CD14-positive monocyte (primary cell): ENCODE measurements around the gene ITM2B. TPM values are rescaled to one million over a fixed set of nuclear protein-coding genes. Genes with fewer than 3 reads are reported as not detected.

Experiments used
- DNase-seq, 3 donors: peaks; one replicate each; pipeline ENCODE4 v3.0.0-alpha.2; 2011 to 2022
- H2AFZ ChIP-seq: 2 replicates; pipeline ENCODE4 v1.6.0; 2012; ENCODE audit warnings: mild to moderate bottlenecking, low read depth, low read length, inconsistent platforms; ENCODE audit not compliant: insufficient read depth, poor library complexity, severe bottlenecking
- H3K27ac ChIP-seq, 2 donors: 1 replicate in 1 of 2; 2 replicates in 1 of 2; pipeline ENCODE4 v1.5.1; 2012 to 2013; ENCODE audit warnings: low read length in 2 of 2, control low read depth in 1 of 2, inconsistent platforms in 1 of 2, low read depth in 1 of 2, mild to moderate bottlenecking in 1 of 2
- H3K27me3 ChIP-seq, 2 donors: one replicate each; pipeline versions ENCODE4 v1.6.0 to v1.6.1; 2011 to 2013; ENCODE audit warnings: low read length in 2 of 2; ENCODE audit not compliant: control insufficient read depth in 2 of 2, insufficient read depth in 2 of 2
- H3K36me3 ChIP-seq, 2 donors: replicated peaks in 1 of 2; 1 replicate in 1 of 2; 2 replicates in 1 of 2; pipeline versions ENCODE4 v1.5.1 to v1.6.1; 2012 to 2013; ENCODE audit warnings: low read length in 2 of 2, control low read depth in 1 of 2, inconsistent platforms in 1 of 2, mild to moderate bottlenecking in 1 of 2; ENCODE audit not compliant: insufficient read depth in 2 of 2, control insufficient read depth in 1 of 2
- H3K4me1 ChIP-seq, 2 donors: 1 replicate in 1 of 2; 2 replicates in 1 of 2; pipeline versions ENCODE4 v1.5.1 to v1.6.1; 2012 to 2013; ENCODE audit warnings: low read length in 2 of 2, control low read depth in 1 of 2, inconsistent platforms in 1 of 2, mild to moderate bottlenecking in 1 of 2, moderate library complexity in 1 of 2; ENCODE audit not compliant: insufficient read depth in 2 of 2, control insufficient read depth in 1 of 2
- H3K4me2 ChIP-seq: replicated peaks from 2 replicates; pipeline ENCODE3; 2012; ENCODE audit warnings: low read length, moderate library complexity, mild to moderate bottlenecking; ENCODE audit not compliant: poor library complexity, severe bottlenecking; ENCODE audit errors: extremely low read depth
- H3K4me3 ChIP-seq, 3 experiments: fragments of 200-600 bp in 1 of 3; sonication (generic) in 1 of 3; replicated peaks in 1 of 3; 1 replicate in 2 of 3; 2 replicates in 1 of 3; pipeline ENCODE4 v1.5.1; 2011 to 2013; ENCODE audit warnings: low read length in 3 of 3, mild to moderate bottlenecking in 3 of 3, control low read depth in 2 of 3, low read depth in 2 of 3, inconsistent platforms in 1 of 3, moderate library complexity in 1 of 3
- H3K79me2 ChIP-seq: 2 replicates; pipeline ENCODE4 v1.6.0; 2012; ENCODE audit warnings: mild to moderate bottlenecking, control low read depth, inconsistent platforms, low read length, moderate library complexity; ENCODE audit not compliant: insufficient read depth
- H3K9ac ChIP-seq: 2 replicates; pipeline ENCODE4 v1.6.0; 2017; ENCODE audit warnings: low read length, mild to moderate bottlenecking; ENCODE audit not compliant: insufficient read depth, poor library complexity, severe bottlenecking
- H3K9me3 ChIP-seq, 2 donors: replicated peaks in 1 of 2; 1 replicate in 1 of 2; 2 replicates in 1 of 2; pipeline versions ENCODE4 v1.5.1 to v1.6.1; 2012 to 2013; ENCODE audit warnings: low read length in 2 of 2, control low read depth in 1 of 2; ENCODE audit not compliant: control insufficient read depth in 1 of 2, insufficient read depth in 1 of 2
- H4K20me1 ChIP-seq: 2 replicates; pipeline ENCODE4 v1.6.0; 2012; ENCODE audit warnings: mild to moderate bottlenecking, low read length, control low read depth, moderate library complexity; ENCODE audit not compliant: insufficient read depth
- H3K27ac Mint-ChIP-seq, 7 donors: one replicate each; pipeline ENCODE4 v1.8.0; 2020; ENCODE audit warnings: mild to moderate bottlenecking in 7 of 7, mixed read lengths in 7 of 7, moderate library complexity in 6 of 7, inconsistent platforms in 2 of 7
- H3K27me3 Mint-ChIP-seq, 3 donors: one replicate each; pipeline ENCODE4 v1.8.0; 2021 to 2022; ENCODE audit warnings: low read depth in 3 of 3, mild to moderate bottlenecking in 3 of 3, mixed read lengths in 3 of 3, moderate library complexity in 3 of 3, inconsistent platforms in 1 of 3
- H3K36me3 Mint-ChIP-seq, 2 donors: one replicate each; pipeline ENCODE4 v1.8.0; 2020; ENCODE audit warnings: mixed read lengths in 2 of 2, inconsistent platforms in 1 of 2, mild to moderate bottlenecking in 1 of 2
- H3K4me1 Mint-ChIP-seq: one replicate; pipeline ENCODE4 v1.8.0; 2020; ENCODE audit warnings: mild to moderate bottlenecking, mixed read lengths
- H3K4me3 Mint-ChIP-seq, 2 donors: one replicate each; pipeline ENCODE4 v1.8.0; 2020; ENCODE audit warnings: mild to moderate bottlenecking in 2 of 2, mixed read lengths in 2 of 2, moderate library complexity in 1 of 2
- H3K9me3 Mint-ChIP-seq, 7 donors: one replicate each; pipeline ENCODE4 v1.8.0; 2020 to 2022; ENCODE audit warnings: mixed read lengths in 7 of 7, mild to moderate bottlenecking in 6 of 7, moderate library complexity in 6 of 7, inconsistent platforms in 2 of 7
- WGBS: methylation state at CpG from one replicate; pipeline ENCODE4 v1.1.5; 2013; ENCODE audit warnings: missing lambda C conversion rate; ENCODE audit not compliant: insufficient coverage; 5-methylcytosine and 5-hydroxymethylcytosine counted together
- intact Hi-C, 2 donors: fragments of 100-400 bp; cut with micrococcal nuclease; formaldehyde crosslinking; loops; one replicate each; pipeline versions ENCODE4 v1.15.0 to v1.15.1; 2023
- polyA plus RNA-seq, 3 donors: library from polyadenylated mRNA; depleted of rRNA in 1 of 3; unstranded in 2 of 3; stranded (reverse) in 1 of 3; fragments of 300-500 nt in 2 of 3; fragments of >200 nt in 1 of 3; fragmentation: Illumina TruSeq in 2 of 3; gene quantifications; 1 replicate in 2 of 3; 2 replicates in 1 of 3; pipeline ENCODE4 v1.2.3, GENCODE V29; 2012 to 2021
- TF ChIP-seq, protein P1 (sequence below): fragments of 200-600 bp; IDR thresholded peaks from one replicate; pipeline ENCODE4 v1.8.0; 2022; ENCODE audit warnings: antibody characterized with exemption, mild to moderate bottlenecking

Gene ITM2B
- polyA plus RNA-seq, 3 donors, result 702 to 1,657 (median 1,502) TPM

DNA sequence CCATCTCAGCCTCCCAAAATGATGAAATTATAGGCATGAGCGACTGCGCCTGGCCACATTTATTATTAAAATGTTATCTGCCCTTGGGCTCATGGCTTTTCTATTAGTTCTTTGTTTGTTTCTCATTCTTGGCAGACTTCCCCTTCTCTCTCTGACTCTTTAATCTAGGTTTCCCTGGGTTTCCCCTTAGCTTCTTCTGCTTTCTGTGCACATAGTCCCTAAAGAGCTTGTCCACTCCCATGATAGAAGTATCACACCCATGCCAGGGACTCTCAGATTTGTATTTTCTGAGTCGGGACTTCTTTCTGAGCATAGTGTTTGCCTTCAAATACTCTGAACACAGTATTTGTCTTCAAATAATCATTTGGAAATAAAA lies 38.6 kb upstream of the ITM2B start:
- peaks cover 0 to 7% (median 2%) of the 10 kb centered on the region in 3 donors for H3K27me3 Mint-ChIP-seq
- TF ChIP-seq, protein P1, sequence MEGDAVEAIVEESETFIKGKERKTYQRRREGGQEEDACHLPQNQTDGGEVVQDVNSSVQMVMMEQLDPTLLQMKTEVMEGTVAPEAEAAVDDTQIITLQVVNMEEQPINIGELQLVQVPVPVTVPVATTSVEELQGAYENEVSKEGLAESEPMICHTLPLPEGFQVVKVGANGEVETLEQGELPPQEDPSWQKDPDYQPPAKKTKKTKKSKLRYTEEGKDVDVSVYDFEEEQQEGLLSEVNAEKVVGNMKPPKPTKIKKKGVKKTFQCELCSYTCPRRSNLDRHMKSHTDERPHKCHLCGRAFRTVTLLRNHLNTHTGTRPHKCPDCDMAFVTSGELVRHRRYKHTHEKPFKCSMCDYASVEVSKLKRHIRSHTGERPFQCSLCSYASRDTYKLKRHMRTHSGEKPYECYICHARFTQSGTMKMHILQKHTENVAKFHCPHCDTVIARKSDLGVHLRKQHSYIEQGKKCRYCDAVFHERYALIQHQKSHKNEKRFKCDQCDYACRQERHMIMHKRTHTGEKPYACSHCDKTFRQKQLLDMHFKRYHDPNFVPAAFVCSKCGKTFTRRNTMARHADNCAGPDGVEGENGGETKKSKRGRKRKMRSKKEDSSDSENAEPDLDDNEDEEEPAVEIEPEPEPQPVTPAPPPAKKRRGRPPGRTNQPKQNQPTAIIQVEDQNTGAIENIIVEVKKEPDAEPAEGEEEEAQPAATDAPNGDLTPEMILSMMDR, result no peak
- peak overlapping the region; percentile 90 to 95 (median 93) for H3K27ac Mint-ChIP-seq
- Histone ChIP-seq H3K27me3 (no peaks in the 10 kb centered on the region), H3K4me1 (peaks cover 35 to 37% of the 10 kb centered on the region in 2 donors), H3K79me2 (no peaks in the 10 kb centered on the region), H3K9ac (peak overlapping the region; percentile 57), H3K9me3 (no peaks in the 10 kb centered on the region), H2AFZ (no peak overlapping the region), H4K20me1 (no peaks in the 10 kb centered on the region), H3K36me3 (no peaks in the 10 kb centered on the region), H3K4me2 (peak overlapping the region; percentile 64), H3K4me3 (peak overlapping the region; percentile 18 to 62 (median 37)), H3K27ac (peak overlapping the region; percentile 78 to 91)
- peak; percentile 84 to 89 (median 86) for DNase-seq
- WGBS, result no CpG with 5 or more reads among the region's 3 CpGs
- peaks cover 31% of the 10 kb centered on the region for H3K4me1 Mint-ChIP-seq
- intact Hi-C loops, result loop anchor here in 1 of 2 donors (10.0 kb wide), 1 partner anchor 70 kb away; no protein-coding TSS in a partner anchor
- H3K4me3 Mint-ChIP-seq, result peak overlapping the region; percentile 48 to 80
- H3K36me3 Mint-ChIP-seq, result peaks cover 0 to 2% of the 10 kb centered on the region in 2 donors
- peaks cover 0 to 1% (median 0%) of the 10 kb centered on the region in 7 donors for H3K9me3 Mint-ChIP-seq

GRCh38 chr13:48199404-48199946 lies 33.5 kb upstream of the ITM2B start:
- H3K9ac ChIP-seq, result no peak overlapping the region
- no peaks in the 10 kb centered on the region for H3K9me3 ChIP-seq
- Mint-ChIP-seq H3K27me3 (peaks cover 3 to 4% (median 4%) of the 10 kb centered on the region in 3 donors), H3K36me3 (peaks cover 0 to 2% of the 10 kb centered on the region in 2 donors), H3K27ac (no peak overlapping the region), H3K9me3 (peaks cover 0 to 3% (median 0%) of the 10 kb centered on the region in 7 donors), H3K4me3 (no peak overlapping the region), H3K4me1 (peaks cover 10% of the 10 kb centered on the region)
- intact Hi-C loops, result loop anchor here in 1 of 2 donors (10.0 kb wide), 1 partner anchor 75 kb away; no protein-coding TSS in a partner anchor
- H3K36me3 ChIP-seq, result no peaks in the 10 kb centered on the region
- WGBS, result 26% methylated on average over 2 of the region's 4 CpGs
- no peaks in the 10 kb centered on the region for H3K79me2 ChIP-seq
- H3K27me3 ChIP-seq, result no peaks in the 10 kb centered on the region
- H4K20me1 ChIP-seq, result no peaks in the 10 kb centered on the region
- no peak overlapping the region for H3K4me3 ChIP-seq
- peaks cover 8 to 12% of the 10 kb centered on the region in 2 donors for H3K4me1 ChIP-seq
- TF ChIP-seq, protein P1, result no peak
- no peak overlapping the region for H3K27ac ChIP-seq
- no peak overlapping the region for H3K4me2 ChIP-seq
- DNase-seq, result no peak
- no peak overlapping the region for H2AFZ ChIP-seq
